ENCODE measurements around the gene TRIM17. TPM values are rescaled to one million over a fixed set of nuclear protein-coding genes. Genes with fewer than 3 reads are reported as not detected.

The TRIM17 gene
- total RNA-seq, 4 donors from 2014 or later: 1.2 to 3.8 (median 2.8) TPM

DNA sequence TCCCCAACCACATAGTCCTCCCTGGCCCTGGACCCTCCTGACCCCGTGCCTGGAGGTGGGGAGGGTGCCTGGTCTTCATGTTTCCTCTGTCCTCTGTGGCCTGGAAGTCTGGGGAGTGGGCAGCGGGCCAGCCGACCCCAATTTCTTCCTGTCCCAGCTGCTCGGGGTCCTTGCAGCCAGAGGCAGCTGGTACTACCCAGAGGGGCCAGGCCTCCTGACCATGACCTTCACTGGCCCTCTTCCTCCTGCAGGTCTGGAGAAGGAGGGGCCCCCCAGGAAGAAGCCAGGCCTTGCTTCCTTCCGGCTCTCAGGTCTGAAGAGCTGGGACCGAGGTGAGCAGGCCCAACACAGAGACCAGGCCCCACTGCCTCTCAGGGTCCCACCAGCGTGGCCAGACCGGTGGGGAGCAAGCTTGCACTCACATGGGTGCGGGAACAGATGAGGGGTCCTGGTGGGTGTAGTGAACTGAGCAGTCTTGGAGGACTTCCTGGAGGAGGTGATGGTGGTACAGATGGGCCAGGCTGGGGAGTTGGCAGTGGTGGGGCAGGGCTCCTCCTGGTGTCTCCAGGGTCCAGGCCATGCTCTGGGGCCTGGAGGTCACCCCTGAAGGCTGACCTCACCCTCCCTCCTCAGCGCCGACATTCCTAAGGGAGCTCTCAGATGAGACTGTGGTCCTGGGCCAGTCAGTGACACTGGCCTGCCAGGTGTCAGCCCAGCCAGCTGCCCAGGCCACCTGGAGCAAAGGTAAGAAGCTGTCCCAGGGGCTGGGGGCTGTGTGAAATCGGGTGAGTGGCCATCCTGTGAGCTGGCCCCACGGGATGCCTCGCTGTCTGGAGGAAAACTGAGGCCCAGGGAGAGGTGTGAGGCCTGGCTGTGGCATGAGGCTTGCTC, 42.7 kb downstream of the TRIM17 start:
- TF ChIP-seq, protein P1, sequence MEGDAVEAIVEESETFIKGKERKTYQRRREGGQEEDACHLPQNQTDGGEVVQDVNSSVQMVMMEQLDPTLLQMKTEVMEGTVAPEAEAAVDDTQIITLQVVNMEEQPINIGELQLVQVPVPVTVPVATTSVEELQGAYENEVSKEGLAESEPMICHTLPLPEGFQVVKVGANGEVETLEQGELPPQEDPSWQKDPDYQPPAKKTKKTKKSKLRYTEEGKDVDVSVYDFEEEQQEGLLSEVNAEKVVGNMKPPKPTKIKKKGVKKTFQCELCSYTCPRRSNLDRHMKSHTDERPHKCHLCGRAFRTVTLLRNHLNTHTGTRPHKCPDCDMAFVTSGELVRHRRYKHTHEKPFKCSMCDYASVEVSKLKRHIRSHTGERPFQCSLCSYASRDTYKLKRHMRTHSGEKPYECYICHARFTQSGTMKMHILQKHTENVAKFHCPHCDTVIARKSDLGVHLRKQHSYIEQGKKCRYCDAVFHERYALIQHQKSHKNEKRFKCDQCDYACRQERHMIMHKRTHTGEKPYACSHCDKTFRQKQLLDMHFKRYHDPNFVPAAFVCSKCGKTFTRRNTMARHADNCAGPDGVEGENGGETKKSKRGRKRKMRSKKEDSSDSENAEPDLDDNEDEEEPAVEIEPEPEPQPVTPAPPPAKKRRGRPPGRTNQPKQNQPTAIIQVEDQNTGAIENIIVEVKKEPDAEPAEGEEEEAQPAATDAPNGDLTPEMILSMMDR (IDR thresholded peaks at IDR 0.05): no peak
- TF ChIP-seq POLR2AphosphoS5 (IDR thresholded peaks at IDR 0.05) (no peak), EP300 (IDR thresholded peaks at IDR 0.05) (no peak)
- H3K27me3 ChIP-seq: no peaks in the 10 kb centered on the region
- DNase-seq (ENCODE audit: low spot score in 2 of 2): peak in 1 of 2 donors; percentile 58
- H3K4me1 ChIP-seq: peaks cover 23% of the 10 kb centered on the region
- 84% methylated on average over 12 of the region's 14 CpGs for WGBS
- H3K9me3 ChIP-seq: no peaks in the 10 kb centered on the region
- H3K27ac ChIP-seq: no peak overlapping the region
- H3K4me3 ChIP-seq: no peak overlapping the region
- no peaks in the 10 kb centered on the region for H3K36me3 ChIP-seq

DNA sequence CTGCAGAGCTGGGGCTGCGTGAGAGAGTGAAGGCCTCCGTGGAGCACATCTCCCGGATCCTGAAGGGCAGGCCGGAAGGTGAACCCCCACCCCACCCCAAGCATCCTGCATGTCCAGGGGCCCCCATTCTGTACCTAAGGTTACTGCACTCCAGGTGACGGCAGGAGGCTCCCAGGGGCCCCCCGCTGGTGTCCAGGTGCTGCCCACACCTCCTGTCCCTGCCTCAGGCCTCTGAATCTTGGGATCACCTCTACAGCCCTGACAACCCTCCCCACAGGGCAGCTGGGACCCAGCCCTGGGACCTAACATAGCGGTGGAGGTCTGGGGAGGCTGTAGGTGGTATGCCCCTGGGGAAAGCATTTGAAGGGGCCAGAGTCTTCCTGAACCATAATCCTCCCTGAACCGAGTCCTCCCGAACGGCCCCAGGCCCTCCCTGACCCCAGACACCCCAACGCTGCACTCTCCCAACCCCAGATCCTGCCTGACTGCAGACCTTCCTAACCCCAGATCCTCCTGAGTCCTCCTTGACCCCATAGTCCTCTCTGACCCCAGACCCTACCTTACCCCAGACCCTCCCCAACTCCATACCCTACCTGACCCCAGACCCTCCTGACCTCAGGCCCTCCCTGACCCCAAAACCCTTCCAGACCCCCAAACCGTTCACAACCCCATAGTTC, 43.5 kb downstream of the TRIM17 start:
- Histone ChIP-seq H3K4me3 (no peak overlapping the region), H3K9me3 (no peaks in the 10 kb centered on the region), H3K4me1 (peaks cover 15% of the 10 kb centered on the region), H3K36me3 (no peaks in the 10 kb centered on the region), H3K27me3 (no peaks in the 10 kb centered on the region), H3K27ac (no peak overlapping the region)
- TF ChIP-seq, protein P1 (IDR thresholded peaks at IDR 0.05): no peak
- TF ChIP-seq EP300 (IDR thresholded peaks at IDR 0.05) (no peak), POLR2A (IDR thresholded peaks at IDR 0.05) (no peak)
- 78% methylated on average over 5 of the region's 12 CpGs for WGBS
- DNase-seq (ENCODE audit: low spot score in 2 of 2): peak in 1 of 2 donors; percentile 50

DNA sequence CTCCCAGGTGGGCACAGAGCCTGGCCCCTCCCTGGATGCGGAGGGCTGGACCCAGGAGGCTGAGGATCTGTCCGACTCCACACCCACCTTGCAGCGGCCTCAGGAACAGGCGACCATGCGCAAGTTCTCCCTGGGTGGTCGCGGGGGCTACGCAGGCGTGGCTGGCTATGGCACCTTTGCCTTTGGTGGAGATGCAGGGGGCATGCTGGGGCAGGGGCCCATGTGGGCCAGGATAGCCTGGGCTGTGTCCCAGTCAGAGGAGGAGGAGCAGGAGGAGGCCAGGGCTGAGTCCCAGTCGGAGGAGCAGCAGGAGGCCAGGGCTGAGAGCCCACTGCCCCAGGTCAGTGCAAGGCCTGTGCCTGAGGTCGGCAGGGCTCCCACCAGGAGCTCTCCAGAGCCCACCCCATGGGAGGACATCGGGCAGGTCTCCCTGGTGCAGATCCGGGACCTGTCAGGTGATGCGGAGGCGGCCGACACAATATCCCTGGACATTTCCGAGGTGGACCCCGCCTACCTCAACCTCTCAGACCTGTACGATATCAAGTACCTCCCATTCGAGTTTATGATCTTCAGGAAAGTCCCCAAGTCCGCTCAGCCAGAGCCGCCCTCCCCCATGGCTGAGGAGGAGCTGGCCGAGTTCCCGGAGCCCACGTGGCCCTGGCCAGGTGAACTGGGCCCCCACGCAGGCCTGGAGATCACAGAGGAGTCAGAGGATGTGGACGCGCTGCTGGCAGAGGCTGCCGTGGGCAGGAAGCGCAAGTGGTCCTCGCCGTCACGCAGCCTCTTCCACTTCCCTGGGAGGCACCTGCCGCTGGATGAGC, 44.3 kb downstream of the TRIM17 start:
- DNase-seq (ENCODE audit: low spot score in 2 of 2): peak in 1 of 2 donors; percentile 59
- peaks cover 10% of the 10 kb centered on the region for H3K4me1 ChIP-seq
- TF ChIP-seq POLR2AphosphoS5 (IDR thresholded peaks at IDR 0.05) (no peak), EP300 (IDR thresholded peaks at IDR 0.05) (no peak), POLR2A (IDR thresholded peaks at IDR 0.05) (no peak)
- TF ChIP-seq, protein P1 (IDR thresholded peaks at IDR 0.05): no peak
- H3K36me3 ChIP-seq: no peaks in the 10 kb centered on the region
- no peak overlapping the region for H3K4me3 ChIP-seq
- WGBS: 42% methylated on average over 19 of the region's 34 CpGs
- no peaks in the 10 kb centered on the region for H3K27me3 ChIP-seq
- H3K27ac ChIP-seq: no peak overlapping the region
- H3K9me3 ChIP-seq: no peaks in the 10 kb centered on the region

DNA sequence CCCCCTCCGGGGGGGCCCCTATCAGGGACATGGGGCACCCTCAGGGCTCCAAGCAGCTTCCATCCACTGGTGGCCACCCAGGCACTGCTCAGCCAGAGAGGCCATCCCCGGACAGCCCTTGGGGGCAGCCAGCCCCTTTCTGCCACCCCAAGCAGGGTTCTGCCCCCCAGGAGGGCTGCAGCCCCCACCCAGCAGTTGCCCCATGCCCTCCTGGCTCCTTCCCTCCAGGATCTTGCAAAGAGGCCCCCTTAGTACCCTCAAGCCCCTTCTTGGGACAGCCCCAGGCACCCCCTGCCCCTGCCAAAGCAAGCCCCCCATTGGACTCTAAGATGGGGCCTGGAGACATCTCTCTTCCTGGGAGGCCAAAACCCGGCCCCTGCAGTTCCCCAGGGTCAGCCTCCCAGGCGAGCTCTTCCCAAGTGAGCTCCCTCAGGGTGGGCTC, 44.9 kb downstream of the TRIM17 start:
- Histone ChIP-seq H3K27ac (no peak overlapping the region), H3K4me3 (no peak overlapping the region), H3K27me3 (no peaks in the 10 kb centered on the region), H3K36me3 (no peaks in the 10 kb centered on the region), H3K9me3 (no peaks in the 10 kb centered on the region), H3K4me1 (peaks cover 10% of the 10 kb centered on the region)
- TF ChIP-seq, protein P1 (IDR thresholded peaks at IDR 0.05): no peak
- TF ChIP-seq POLR2AphosphoS5 (IDR thresholded peaks at IDR 0.05) (no peak), EP300 (IDR thresholded peaks at IDR 0.05) (no peak), POLR2A (IDR thresholded peaks at IDR 0.05) (no peak)
- no peak for DNase-seq (ENCODE audit: low spot score in 2 of 2)
- 80% methylated on average over 2 of the region's 4 CpGs for WGBS

Data from suprapubic skin (tissue), 4 donors.